Measurements from ENCODE around the gene CASP9.
"Not testable (repeated sequence)": the region's sequence is repeated elsewhere in the genome, so short reads cannot be mapped to it uniquely, and the experiment has no call there.

The CASP9 gene

GRCh38 chr1:15501208-15502032, 22.6 kb downstream of the CASP9 start:
- Mint-ChIP-seq H3K4me1 (ENCODE audit: low read depth in 2 of 2) (no peaks in the 10 kb centered on the region), H3K9me3 (no peaks in the 10 kb centered on the region), H3K4me3 (no peak overlapping the region), H3K36me3 (ENCODE audit: insufficient read depth) (peaks cover 18% of the 10 kb centered on the region), H3K27me3 (no peaks in the 10 kb centered on the region), H3K27ac (no peak overlapping the region)
- peak; percentile 29 to 46 (median 37) for DNase-seq
- ATAC-seq (replicated peaks) = peak; percentile 60

GRCh38 chr1:15500184-15501178, 23.5 kb downstream of the CASP9 start:
- peaks cover 20% of the 10 kb centered on the region for H3K36me3 Mint-ChIP-seq (ENCODE audit: insufficient read depth)
- H3K4me1 Mint-ChIP-seq (ENCODE audit: low read depth in 2 of 2) = no peaks in the 10 kb centered on the region
- ATAC-seq (replicated peaks) (no peak), DNase-seq (no peak)
- no peak overlapping the region for H3K4me3 Mint-ChIP-seq
- no peaks in the 10 kb centered on the region for H3K9me3 Mint-ChIP-seq
- H3K27me3 Mint-ChIP-seq = no peaks in the 10 kb centered on the region
- peak overlapping the region in 1 of 2 donors; percentile 11 for H3K27ac Mint-ChIP-seq

- H3K4me3 Mint-ChIP-seq = no peak overlapping the region
- DNase-seq = no peak
- peaks cover 24% of the 10 kb centered on the region for H3K36me3 Mint-ChIP-seq (ENCODE audit: insufficient read depth)
- ATAC-seq (replicated peaks) = no peak
- H3K27me3 Mint-ChIP-seq = no peaks in the 10 kb centered on the region
- H3K4me1 Mint-ChIP-seq (ENCODE audit: low read depth in 2 of 2) = no peaks in the 10 kb centered on the region
- no peaks in the 10 kb centered on the region for H3K9me3 Mint-ChIP-seq
- no peak overlapping the region for H3K27ac Mint-ChIP-seq
Measured at GRCh38 chr1:15493869-15494390, 30.1 kb downstream of the CASP9 start.

GRCh38 chr1:15492596-15492995, 31.4 kb downstream of the CASP9 start:
- ATAC-seq (replicated peaks) (no peak), DNase-seq (no peak)
- no peak overlapping the region for H3K4me3 Mint-ChIP-seq
- no peak overlapping the region for H3K27ac Mint-ChIP-seq
- H3K9me3 Mint-ChIP-seq = no peaks in the 10 kb centered on the region
- no peaks in the 10 kb centered on the region for H3K4me1 Mint-ChIP-seq (ENCODE audit: low read depth in 2 of 2)
- H3K36me3 Mint-ChIP-seq (ENCODE audit: insufficient read depth) = peaks cover 19% of the 10 kb centered on the region
- H3K27me3 Mint-ChIP-seq = no peaks in the 10 kb centered on the region

- H3K4me1 Mint-ChIP-seq (ENCODE audit: low read depth in 2 of 2); H3K27ac Mint-ChIP-seq; DNase-seq; ATAC-seq (replicated peaks); H3K27me3 Mint-ChIP-seq; H3K9me3 Mint-ChIP-seq; H3K4me3 Mint-ChIP-seq: not testable (repeated sequence)
- H3K36me3 Mint-ChIP-seq (ENCODE audit: insufficient read depth) = peaks cover 21% of the 10 kb centered on the region
Measured at GRCh38 chr1:15491010-15491409, 33.0 kb downstream of the CASP9 start.

DNA sequence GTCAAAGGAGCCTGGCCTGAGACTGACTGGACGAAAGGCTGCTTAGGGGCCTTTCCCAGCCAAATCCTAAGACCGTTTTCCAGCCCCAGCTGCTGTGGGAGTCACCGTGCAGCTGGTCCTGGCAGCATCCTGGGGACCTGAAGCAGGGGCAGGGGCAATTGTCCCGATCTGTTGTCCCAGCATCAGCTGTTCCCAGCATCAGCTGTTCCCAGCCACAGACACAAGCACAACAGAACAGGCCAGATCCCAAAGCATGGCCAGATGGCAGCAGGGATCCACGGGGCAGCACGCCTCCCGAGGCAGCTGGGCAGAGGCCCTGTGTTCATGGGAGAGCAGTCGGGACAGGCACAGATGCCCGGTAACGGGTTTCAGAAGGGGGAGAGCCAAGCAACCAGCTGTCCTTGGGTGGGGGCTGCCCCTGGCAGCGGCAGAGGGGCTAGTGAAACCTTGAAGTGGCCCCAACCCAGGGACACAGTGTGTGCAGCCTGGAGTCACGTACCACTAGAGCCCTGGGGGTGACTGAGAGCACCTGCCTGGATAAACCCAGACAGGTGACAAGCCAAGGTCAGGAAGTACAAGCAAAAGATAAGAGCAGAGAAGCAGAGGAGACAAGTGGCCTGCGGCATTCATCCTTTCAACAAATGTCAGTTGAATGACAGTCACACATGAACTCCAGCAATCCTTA, 34.8 kb downstream of the CASP9 start:
- no peak overlapping the region for H3K27ac Mint-ChIP-seq
- no peaks in the 10 kb centered on the region for H3K27me3 Mint-ChIP-seq
- no peak overlapping the region for H3K4me3 Mint-ChIP-seq
- no peaks in the 10 kb centered on the region for H3K4me1 Mint-ChIP-seq (ENCODE audit: low read depth in 2 of 2)
- no peaks in the 10 kb centered on the region for H3K9me3 Mint-ChIP-seq
- ATAC-seq (replicated peaks) (no peak), DNase-seq (no peak)
- H3K36me3 Mint-ChIP-seq (ENCODE audit: insufficient read depth) = peaks cover 13% of the 10 kb centered on the region

- Mint-ChIP-seq H3K4me3 (no peak overlapping the region), H3K27me3 (no peaks in the 10 kb centered on the region), H3K9me3 (no peaks in the 10 kb centered on the region), H3K36me3 (ENCODE audit: insufficient read depth) (peaks cover 6% of the 10 kb centered on the region), H3K4me1 (ENCODE audit: low read depth in 2 of 2) (no peaks in the 10 kb centered on the region), H3K27ac (no peak overlapping the region)
- ATAC-seq (replicated peaks) (no peak), DNase-seq (no peak)
Measured at GRCh38 chr1:15488371-15488770, 35.6 kb downstream of the CASP9 start.

DNA sequence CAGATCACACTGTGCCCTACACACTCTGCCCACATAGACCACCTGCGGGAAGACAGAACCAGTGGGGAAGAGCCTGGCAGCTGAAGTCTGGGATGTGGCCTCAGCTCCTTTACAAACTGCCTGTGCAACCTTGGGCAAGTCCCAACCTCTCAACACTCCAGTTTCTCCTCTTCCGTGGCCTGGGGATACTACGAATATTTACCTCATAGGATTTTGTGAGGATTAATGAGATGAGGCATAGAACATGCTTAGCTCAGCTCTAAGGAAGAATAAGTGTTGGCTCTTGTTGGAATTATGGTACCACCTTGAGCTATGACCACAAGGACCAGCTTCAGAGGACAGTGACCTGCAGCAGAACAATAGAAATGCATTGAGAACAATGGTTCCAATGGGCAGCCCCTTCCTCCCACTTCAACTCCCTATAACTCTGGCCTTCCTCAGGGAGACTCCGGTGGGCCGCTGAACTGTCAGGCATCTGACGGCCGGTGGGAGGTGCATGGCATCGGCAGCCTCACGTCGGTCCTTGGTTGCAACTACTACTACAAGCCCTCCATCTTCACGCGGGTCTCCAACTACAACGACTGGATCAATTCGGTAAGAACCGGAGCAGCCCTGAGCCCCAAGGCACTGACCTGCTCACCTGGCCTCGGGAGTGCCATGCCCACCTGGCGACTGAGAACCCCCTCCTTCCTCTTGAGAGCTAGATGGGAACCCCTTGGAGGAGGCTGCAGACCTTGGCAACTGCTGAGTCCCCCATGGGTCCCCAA, 37.0 kb downstream of the CASP9 start:
- not testable (repeated sequence) for H3K4me1 Mint-ChIP-seq (ENCODE audit: low read depth in 2 of 2); H3K27ac Mint-ChIP-seq; H3K9me3 Mint-ChIP-seq; ATAC-seq (replicated peaks); H3K4me3 Mint-ChIP-seq; H3K36me3 Mint-ChIP-seq (ENCODE audit: insufficient read depth); DNase-seq; H3K27me3 Mint-ChIP-seq

- no peaks in the 10 kb centered on the region for H3K9me3 Mint-ChIP-seq
- ATAC-seq (replicated peaks) (no peak), DNase-seq (no peak)
- H3K4me3 Mint-ChIP-seq = no peak overlapping the region
- no peaks in the 10 kb centered on the region for H3K4me1 Mint-ChIP-seq (ENCODE audit: low read depth in 2 of 2)
- peaks cover 6% of the 10 kb centered on the region for H3K36me3 Mint-ChIP-seq (ENCODE audit: insufficient read depth)
- no peak overlapping the region for H3K27ac Mint-ChIP-seq
- no peaks in the 10 kb centered on the region for H3K27me3 Mint-ChIP-seq
Measured at GRCh38 chr1:15485636-15486035, 38.4 kb downstream of the CASP9 start.

DNA sequence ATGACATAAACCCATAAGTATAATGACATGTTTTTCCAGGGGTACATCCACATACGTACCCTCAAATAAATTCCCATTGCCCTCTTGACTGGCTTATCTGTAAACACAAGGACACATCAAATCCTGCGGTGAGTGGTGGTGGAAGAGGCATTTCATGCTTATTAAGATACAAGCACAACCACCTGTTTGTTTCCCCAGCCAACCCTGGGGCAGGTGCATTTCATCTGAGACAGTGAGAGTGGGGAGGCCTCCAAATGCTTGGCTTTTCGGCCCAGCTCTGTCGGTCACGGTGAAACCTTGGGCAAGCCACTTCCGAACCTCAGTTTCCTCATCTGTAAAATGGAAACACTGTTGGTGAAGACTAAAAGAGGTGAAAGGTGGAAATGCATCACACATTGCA, 39.6 kb downstream of the CASP9 start:
- not testable (repeated sequence) for H3K9me3 Mint-ChIP-seq; H3K27ac Mint-ChIP-seq; DNase-seq; ATAC-seq (replicated peaks); H3K4me3 Mint-ChIP-seq; H3K4me1 Mint-ChIP-seq (ENCODE audit: low read depth in 2 of 2); H3K36me3 Mint-ChIP-seq (ENCODE audit: insufficient read depth); H3K27me3 Mint-ChIP-seq

- H3K9me3 Mint-ChIP-seq = no peaks in the 10 kb centered on the region
- no peak overlapping the region for H3K27ac Mint-ChIP-seq
- H3K27me3 Mint-ChIP-seq = no peaks in the 10 kb centered on the region
- ATAC-seq (replicated peaks) (no peak), DNase-seq (no peak)
- H3K4me3 Mint-ChIP-seq = no peak overlapping the region
- no peaks in the 10 kb centered on the region for H3K4me1 Mint-ChIP-seq (ENCODE audit: low read depth in 2 of 2)
- H3K36me3 Mint-ChIP-seq (ENCODE audit: insufficient read depth) = peaks cover 6% of the 10 kb centered on the region
Measured at GRCh38 chr1:15483971-15484370, 40.0 kb downstream of the CASP9 start.

- not testable (repeated sequence) for H3K27ac Mint-ChIP-seq; DNase-seq; H3K4me1 Mint-ChIP-seq (ENCODE audit: low read depth in 2 of 2); ATAC-seq (replicated peaks); H3K27me3 Mint-ChIP-seq; H3K36me3 Mint-ChIP-seq (ENCODE audit: insufficient read depth); H3K4me3 Mint-ChIP-seq; H3K9me3 Mint-ChIP-seq
Measured at GRCh38 chr1:15482983-15483543, 41.0 kb downstream of the CASP9 start.
